NCI-H2107 treated with DMSO at 0.1 percent for 48 hours (cell line): ENCODE results near the gene OR6N1.

Experiments
- DNase-seq: peaks from one replicate; lab custom pipeline; 2025; ENCODE audit not compliant: unreplicated experiment; lab: John Stamatoyannopoulos, UW

The OR6N1 gene, protein sequence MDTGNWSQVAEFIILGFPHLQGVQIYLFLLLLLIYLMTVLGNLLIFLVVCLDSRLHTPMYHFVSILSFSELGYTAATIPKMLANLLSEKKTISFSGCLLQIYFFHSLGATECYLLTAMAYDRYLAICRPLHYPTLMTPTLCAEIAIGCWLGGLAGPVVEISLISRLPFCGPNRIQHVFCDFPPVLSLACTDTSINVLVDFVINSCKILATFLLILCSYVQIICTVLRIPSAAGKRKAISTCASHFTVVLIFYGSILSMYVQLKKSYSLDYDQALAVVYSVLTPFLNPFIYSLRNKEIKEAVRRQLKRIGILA

DNA sequence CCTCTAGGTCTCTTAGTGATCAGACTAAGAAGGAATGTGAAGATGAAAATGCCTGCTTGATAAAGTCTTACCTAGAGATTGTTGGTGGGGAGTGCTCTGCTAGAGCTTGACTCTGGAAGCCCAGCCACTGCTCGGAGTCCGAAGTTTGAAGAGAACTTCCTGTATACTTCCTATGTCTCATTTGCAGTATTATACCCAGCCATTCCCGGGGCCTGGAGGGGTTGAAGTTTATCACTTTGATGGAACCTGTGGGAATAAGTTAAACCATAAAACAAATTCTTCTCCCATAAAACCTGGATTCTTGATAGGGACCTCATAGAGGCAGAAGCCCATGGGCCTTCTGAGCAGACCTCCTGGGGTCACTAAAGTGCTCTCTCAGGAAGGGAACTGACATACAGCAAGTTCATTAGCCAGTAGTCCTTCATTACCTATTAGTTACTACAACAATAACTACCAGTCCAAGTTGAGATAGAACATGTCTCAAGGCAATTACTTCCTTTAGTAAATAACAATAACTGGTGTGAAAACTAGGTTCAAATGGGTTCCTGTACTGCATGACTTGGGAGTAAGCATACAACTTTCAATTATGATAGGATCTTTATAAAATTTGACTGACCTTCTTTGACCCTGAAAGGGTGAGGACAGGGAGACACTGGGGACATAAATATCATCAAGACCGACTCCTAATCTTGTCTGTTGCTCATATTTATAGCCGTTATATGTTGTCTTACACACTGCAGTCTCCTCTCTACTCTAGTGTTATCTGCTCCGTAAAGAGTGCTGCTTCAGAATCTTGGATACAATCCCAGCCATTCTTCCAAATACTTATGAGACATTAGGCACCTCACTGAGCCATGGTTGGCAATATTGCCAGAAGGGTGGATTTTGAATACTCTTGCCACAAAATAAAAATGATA lies at the start of gene OR6N1:
OR6N1 (minus strand) TSS at position 246 of the 917 bp plus-strand sequence. CDS start 5,513 bp downstream, outside the sequence.
- DNase-seq, result no peak

DNA sequence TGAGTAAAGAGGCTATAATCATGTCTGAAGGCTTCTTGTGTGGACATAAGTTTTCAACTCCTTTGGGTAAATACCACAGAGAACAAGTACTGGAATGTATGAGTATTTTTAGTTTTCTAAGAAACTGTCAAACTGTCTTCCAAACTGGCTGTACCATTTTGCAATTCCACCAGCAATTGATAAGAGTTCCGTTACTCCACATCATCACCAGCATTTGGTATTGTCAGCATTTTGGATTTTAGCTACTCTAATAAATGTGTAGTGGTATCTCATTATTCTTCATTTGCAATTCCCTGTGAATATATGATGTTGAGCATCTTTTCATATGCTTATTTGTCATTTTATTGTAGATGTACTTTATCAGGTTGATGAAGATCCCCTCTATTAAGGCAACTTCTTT lies 49.7 kb upstream of the OR6N1 start:
- no peak for DNase-seq

DNA sequence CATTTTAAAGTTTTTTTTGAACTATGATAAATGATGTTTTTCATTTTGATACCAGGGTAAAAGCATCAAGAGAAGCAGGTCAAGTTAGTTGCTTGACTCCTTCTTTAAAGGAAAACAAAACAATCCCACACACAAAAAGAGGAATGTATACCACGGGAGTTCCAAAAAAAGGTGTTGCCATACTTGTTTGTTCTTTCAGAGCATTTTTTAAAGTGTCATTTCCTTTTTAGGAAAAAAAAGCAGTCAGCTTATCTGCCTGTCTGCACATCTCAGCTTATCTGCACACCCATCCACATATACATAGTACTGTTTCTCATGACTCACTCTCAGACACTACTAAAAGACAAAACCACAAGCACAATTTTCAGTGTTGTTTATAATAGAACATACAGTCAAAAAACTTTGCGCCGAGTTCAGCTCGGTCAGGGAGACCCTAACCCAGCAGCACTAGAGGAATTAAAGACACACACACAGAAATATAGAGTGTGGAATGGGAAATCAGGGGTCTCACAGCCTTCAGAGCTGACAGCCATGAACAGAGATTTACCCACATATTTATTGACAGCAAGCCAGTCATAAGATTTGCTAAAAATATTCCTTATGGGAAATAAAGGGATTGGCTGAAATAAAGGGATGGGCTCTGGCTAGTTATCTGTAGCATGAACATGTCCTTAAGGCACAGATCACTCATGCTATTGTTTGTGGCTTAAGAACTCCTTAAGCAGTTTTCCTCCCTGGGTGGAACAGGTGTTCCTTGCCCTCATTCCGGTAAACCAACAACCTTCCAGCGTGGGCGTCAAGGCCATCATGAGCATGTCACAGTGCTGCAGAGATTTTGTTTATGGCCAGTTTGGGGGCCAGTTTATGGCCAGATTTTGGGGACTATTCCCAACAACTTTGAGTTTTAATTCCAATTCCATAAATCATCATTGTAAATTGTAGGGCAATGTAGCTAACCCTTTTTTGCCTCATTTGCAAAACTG lies 47.8 kb upstream of the OR6N1 start:
- DNase-seq, result no peak

DNA sequence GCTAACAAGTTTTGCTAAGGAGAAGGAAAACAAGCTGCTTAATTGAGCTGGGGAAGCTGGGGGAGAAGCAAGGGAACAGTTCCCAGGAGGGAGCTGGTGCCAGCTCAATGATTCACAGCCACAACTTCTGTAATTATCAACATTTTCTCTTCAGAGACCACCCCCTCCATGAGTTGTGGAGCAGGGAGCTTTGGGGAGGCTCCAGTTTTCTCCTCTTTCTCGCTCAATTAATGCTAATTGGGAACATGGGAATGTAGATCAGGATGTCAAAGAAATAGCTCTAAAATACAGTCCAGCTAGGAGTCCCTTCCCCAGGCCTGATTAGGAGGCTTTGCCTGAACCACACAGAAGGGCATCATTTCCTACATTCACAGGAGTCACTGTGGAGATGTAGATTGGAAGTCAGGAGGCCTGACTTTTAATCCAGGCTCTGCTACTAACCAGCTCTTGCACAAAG lies 47.0 kb upstream of the OR6N1 start:
- DNase-seq, result no peak

DNA sequence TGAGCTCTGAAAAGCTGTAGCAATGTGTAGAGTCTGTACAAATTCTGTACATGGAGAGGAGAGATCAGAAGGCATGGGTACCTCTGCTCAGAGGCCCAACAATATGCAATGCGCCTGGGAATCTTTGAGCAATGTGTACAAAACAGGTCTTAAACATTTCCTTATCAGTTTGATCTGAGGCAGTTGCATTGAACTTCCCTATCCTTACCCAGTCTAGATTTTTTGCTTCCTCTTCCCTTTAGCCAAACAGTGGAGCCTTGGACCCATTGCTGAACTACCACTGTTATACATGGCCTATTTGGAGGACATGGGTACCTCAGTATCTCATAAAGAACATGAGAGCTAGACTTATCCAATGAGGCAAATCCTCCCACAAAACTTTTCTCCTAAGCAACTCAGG lies 46.6 kb upstream of the OR6N1 start:
- no peak for DNase-seq

DNA sequence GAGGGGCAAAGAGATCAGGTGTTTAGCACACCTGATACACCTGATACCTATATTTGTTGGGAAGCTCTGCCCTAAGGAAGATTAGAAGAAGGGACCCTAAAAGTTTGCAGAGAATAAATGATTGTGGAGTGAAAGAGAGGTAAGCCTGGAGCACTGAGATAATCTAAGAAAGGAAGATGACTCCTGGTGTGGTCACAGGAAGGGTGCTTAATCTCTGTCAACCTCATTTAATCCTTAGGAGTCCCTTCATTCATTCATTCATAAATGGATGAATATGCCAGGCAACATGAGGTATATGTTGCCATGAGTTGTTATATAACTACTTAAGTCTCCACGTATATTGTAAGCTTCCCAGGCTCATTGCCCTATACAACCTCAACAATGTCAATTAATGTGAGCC lies 43.0 kb upstream of the OR6N1 start:
- DNase-seq, result no peak

DNA sequence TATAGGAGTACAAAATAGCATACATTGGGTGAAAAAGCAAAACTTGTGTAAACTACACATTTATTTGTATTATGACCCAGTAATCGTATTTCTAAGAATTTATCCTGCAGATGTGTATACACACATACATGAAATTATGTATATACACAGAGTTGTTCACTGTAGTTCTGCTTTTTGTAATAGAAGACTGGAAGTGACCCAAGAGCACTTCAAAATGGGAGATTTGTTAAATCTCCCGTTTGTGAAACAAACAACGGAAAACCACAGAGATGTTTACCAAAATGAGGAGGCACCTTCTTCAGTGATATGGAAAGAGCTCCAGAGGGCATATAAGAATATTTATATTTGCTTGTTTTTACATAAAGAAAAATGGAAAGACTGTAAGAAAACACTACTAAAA lies 41.2 kb upstream of the OR6N1 start:
- DNase-seq, result no peak

DNA sequence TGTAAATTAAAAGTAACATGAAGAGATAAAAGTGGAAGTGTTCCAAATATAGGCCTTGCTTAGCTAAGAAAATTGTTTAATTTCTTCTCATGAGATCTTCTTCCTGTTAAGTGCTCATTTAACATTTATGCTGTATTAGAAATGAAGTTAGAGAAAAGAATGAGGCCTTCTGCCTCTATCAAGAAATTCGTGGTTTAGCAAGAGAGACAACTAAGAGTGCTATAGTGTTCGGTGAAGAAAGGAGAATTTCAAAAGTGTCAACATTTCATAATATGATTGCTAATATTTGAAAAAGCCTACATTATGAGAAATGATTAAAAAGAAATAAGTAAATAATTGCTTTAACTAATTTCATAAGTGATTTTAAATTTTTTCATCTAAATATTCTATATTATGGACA lies 40.3 kb upstream of the OR6N1 start:
- no peak for DNase-seq

DNA sequence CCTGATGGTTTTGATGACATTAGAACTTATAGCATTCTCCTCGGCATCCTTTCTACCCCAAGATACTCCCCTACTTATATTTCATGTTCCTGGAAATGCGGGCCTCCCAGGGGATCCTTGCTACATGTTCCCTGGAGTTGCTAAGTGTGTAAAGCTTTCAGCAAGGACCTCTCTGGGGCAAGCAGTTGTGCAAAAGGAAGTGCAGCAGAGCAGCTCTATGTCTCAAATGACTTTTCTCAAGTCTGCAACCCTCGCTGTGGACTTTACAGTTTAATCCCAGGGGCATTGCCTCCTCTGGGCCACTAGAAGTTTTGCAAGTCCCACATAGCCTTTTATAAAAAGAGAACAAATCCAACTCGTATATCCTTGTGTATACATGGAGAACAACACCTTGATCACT lies 38.3 kb upstream of the OR6N1 start:
- no peak for DNase-seq

DNA sequence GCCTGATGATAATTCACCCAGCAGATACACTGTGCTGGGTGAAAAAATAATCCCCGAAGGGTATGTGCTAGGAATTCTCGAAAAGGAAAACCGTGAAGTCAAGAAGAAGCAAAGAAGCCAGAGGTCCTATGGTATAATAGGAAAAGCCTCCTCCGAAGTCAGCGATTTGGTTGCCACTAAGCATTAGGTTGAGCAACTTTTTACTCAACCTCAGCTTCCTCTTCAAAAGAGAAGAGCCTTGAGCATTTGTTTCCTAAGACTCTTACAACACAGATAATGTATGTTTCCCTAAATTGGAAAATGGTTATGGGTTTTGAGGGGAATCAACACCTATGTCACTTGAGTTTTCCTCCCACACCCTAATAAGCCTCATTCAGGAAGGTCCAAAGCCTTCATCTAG lies 37.9 kb upstream of the OR6N1 start:
- DNase-seq, result no peak

DNA sequence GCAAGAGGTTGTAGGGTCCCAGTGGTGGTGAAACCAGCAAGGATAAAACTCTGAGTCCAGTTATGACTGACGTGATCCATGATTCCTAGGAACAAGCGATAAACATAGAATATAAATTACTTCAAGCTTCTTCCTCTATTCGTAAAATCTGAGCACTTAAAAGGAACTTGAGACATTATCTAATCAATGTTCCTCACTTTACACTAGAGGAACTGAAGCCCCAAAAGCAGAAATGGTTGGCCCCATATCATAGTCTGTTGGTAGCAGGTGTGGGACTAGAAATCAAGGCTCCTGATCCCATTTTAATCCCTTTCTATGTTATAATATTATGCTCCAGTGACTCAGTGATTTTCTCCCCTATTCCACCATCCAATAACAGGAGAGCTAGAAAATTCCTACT lies 37.3 kb upstream of the OR6N1 start:
- DNase-seq, result no peak

DNA sequence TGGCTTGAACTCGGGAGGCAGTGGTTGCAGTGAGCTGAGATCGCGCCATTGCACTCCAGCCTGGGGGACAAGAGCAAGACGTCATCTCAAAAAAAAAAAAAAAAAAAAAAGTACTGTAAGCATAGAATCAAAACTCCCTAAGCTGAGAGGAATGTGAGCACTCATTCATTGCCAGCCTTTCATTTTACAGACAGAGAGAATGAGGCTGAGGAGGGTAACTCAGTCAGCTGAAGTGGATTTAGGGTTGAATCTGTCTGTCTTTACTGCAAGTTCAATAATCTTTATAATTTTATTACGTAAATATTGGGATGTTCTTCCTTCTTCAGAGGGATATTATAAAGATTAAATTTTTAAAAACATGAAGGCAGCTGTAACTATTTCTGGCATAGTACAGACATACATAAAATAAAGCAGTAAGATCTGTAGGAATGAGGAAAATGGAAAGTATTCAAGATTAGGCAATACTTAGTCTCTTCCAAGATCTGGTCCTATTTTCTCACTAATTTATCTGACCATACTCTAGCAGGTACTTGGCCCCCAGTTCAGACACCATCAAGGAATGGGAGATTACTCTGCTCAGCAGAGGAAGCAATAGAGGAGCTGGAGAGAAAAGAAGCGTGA lies 35.0 kb upstream of the OR6N1 start:
- DNase-seq, result no peak

DNA sequence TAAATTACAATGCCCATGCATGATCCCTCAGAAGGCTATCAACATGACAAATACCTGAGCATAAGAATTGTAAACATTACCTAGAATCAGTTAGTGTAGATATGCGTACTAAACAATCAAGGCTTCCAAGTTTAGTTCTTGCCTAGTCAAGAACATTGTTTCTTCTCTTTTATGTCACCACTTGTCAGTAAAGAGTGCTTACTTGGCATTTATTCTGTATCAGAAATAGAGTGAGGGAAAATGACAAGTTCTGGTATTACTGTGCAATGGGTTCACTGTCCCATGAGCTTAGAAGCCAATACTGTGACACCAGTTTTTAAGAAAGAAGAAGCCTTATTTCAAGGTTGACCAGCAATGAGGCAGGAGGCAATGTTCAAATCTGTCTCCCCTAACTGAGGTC lies 31.7 kb upstream of the OR6N1 start:
- DNase-seq, result no peak

DNA sequence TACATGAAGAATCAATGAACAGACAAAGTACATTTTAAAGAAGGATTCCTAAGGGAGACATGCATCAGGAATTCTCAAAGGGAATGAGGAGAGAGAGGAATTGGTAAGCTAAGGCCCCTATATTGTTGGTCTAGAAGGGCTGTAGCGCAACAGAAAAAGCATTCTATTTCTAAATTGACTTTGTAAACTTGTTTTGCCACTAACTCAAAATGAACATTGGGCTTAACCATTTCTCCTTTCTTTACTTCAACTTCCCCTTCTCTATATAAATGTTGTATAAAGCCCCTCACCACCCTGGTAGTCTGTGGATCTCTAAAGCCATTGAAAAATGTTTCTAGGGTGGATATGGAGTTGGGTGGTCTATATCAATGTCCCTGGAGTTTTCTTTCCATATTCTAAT lies 29.4 kb upstream of the OR6N1 start:
- no peak for DNase-seq

DNA sequence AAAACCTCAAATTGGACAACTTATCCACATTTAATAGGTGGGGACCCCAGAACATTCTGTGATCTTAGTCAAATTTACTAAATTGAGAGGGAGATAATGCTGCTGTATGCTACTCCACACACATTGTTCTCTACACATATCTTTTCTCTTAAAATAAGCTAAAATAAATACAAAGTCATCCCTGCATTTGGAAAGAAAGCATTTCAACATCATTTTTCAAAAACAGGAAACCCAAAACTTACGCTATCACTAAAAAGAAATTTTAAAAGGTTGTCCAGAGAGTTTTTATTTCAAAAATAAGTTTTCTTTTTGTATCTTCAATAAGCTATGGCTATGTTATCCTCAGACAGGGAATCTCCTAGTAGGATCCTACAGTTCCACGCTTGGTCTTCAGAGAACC lies 28.5 kb upstream of the OR6N1 start:
- no peak for DNase-seq

DNA sequence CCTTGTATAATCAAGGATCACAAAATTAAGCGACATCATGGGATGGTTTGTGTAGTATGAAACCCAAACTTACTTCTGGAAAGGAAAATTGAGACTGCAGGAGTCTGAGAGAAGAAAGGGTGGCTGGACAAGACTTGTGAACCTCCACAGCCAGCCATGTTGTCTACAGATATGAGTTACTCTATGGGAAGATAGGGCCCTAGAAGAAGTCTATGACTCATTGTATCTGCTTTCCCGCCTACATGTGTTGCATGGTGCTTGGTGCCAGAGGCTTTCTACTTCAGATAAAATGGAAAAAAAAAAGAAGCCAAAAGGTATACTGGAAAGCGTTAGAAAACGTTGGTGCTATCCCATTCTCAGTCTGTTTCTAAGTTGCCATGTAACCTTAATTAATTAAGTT lies 27.7 kb upstream of the OR6N1 start:
- DNase-seq, result no peak

DNA sequence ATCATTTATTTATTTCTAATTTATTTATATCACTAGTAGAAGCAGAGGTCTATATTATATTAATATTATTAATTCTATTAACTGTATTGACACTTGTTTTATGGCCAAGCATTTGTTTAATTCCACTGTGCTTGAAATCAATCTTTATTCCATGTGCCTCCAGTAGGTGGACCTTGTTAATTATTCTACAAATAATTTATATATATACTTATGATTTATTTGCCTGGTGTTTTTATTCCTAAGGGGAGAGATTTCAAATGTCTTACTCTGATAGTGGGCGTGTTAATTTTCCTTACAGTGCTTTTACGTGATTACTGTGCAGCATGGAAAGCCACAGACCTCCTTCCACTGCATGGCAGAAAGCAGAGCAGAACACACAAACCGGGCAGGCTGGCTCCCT lies 26.5 kb upstream of the OR6N1 start:
- no peak for DNase-seq

DNA sequence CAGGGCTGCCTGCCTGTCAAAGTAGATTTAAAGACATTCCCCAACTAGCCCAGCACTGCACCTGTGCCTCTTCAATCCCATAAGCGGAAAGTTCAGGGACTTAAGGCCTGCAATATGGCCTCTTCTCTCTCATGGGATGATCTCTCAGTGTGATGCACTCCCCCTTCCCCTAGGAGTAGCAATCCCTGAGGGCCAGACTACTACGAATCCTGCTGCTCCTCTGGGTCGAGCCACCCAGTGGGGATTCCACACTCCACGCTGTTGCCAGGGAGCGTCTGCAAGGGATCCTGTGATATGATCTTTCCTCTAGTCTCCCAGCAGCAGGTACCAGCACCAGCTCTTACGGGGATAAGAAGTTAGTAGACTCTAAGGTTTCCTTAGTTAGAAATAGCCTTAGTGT lies 22.3 kb upstream of the OR6N1 start:
- no peak for DNase-seq

DNA sequence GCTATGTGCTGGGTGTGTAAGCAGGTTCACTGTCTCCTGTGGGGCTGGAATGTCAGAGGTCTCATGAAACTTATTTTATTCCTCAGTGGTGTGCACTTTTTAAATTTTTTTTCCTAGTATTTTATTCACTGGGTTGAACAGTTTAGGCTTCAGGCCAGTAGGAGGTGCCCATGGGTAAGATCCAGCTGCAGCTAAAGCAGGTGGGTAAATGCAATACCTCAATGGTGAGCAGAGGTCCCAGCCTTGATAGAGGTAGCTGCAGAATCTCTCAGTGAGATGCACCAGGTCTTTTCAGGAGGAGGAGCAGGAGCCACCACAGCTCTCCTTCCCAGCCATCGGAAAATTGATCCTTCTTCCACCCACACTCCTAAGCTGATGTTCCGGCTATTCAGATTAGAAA lies 21.6 kb upstream of the OR6N1 start:
- DNase-seq, result no peak

DNA sequence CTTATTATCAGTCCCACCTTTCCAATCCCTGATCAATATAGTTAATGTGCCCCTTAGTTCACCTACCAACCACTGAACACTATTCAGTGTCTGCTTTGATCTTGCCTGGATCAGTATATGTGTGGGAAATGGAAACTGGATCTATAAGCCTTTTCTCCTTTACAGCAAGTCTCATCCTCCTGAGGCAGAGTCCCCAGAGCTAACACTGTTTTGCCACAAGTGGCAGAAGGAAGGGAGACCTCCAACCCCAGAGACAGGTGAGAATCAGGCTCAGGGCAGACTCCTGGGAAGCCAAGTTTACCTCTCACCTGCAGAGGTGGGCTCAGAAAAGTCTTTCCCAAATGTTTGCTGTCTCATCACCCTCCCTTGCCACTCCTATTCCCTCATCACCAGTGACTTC lies 9.1 kb upstream of the OR6N1 start, which contains the start of gene OR6N2:
OR6N2 (minus strand) TSS at position 101 of the 400 bp plus-strand sequence. CDS start 3,569 bp downstream, outside the sequence.
- no peak for DNase-seq

DNA sequence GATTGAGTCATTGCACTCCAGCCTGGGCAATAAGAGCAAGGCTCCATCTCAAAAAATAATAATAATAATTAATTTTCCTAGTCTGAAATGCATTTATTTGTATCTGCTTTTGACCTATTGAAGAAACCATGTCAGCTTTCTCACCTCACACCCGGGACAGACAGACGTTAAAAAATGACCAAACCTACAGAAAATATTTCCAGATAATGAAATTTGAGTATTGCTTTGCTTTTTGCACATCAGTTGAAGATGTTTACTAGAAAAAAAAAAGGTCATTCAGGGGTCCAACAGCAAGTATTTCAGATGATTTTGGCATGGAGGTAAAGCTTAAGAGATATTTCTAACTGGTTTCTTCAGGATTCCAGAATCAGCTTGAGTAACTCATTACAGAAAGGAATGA lies 17.6 kb downstream of the OR6N1 start, which contains the start of gene OR6K6:
OR6K6 (plus strand) TSS at position 301 of the 400 bp plus-strand sequence. CDS start 168 bp downstream, outside the sequence.
- DNase-seq, result no peak
